H9 (cell line): ENCODE results near the gene FAP. TPM values are rescaled to one million over a fixed set of nuclear protein-coding genes. Genes with fewer than 3 reads are reported as not detected.

Experiments used
- DNase-seq: peaks from one replicate; pipeline ENCODE4 v3.0.0-alpha.2; 2017
- H2AFZ ChIP-seq: one replicate; pipeline ENCODE4 v1.6.1; 2013; ENCODE audit warnings: mild to moderate bottlenecking, low read length, control low read depth, moderate library complexity
- H2AK5ac ChIP-seq: 2 replicates; pipeline ENCODE4 v1.6.1; 2013; ENCODE audit warnings: low read length, control low read depth, mixed read lengths; ENCODE audit not compliant: insufficient read length
- H2BK120ac ChIP-seq: one replicate; pipeline ENCODE4 v1.6.1; 2013; ENCODE audit warnings: low read depth, mild to moderate bottlenecking, low read length, control low read depth, inconsistent platforms; ENCODE audit not compliant: poor library complexity, severe bottlenecking
- H2BK12ac ChIP-seq: 2 replicates; pipeline ENCODE4 v1.6.1; 2013; ENCODE audit warnings: low read length, control low read depth, mixed read lengths, low read depth; ENCODE audit not compliant: insufficient read length
- H2BK15ac ChIP-seq: 2 replicates; pipeline ENCODE4 v1.6.1; 2013; ENCODE audit warnings: low read depth, low read length, control low read depth
- H2BK20ac ChIP-seq: one replicate; pipeline ENCODE4 v1.6.1; 2013; ENCODE audit warnings: low read depth, mild to moderate bottlenecking, low read length, control low read depth, inconsistent platforms; ENCODE audit not compliant: poor library complexity, severe bottlenecking
- H2BK5ac ChIP-seq: 2 replicates; pipeline ENCODE4 v1.6.1; 2013; ENCODE audit warnings: low read length, control low read depth, mixed read lengths; ENCODE audit not compliant: insufficient read length
- H3K14ac ChIP-seq: 2 replicates; pipeline ENCODE4 v1.6.1; 2013; ENCODE audit warnings: low read length, control low read depth; ENCODE audit not compliant: insufficient read depth
- H3K18ac ChIP-seq: 2 replicates; pipeline ENCODE4 v1.6.1; 2013; ENCODE audit warnings: low read depth, mild to moderate bottlenecking, mixed read lengths, low read length, control low read depth; ENCODE audit not compliant: insufficient read length
- H3K23ac ChIP-seq: 2 replicates; pipeline ENCODE4 v1.6.1; 2013; ENCODE audit warnings: low read length, control low read depth, mixed read lengths, low read depth; ENCODE audit not compliant: insufficient read length
- H3K23me2 ChIP-seq: 2 replicates; pipeline ENCODE4 v1.6.1; 2013; ENCODE audit warnings: low read depth, mild to moderate bottlenecking, mixed read lengths, low read length, control low read depth; ENCODE audit not compliant: insufficient read length, poor library complexity, severe bottlenecking
- H3K27ac ChIP-seq: 2 replicates; pipeline ENCODE4 v1.5.1; 2013; ENCODE audit warnings: low read length, control low read depth, mixed read lengths, low read depth; ENCODE audit not compliant: insufficient read length
- H3K27me3 ChIP-seq: 2 replicates; pipeline ENCODE4 v1.6.1; 2013; ENCODE audit warnings: low read length, control low read depth, inconsistent platforms; ENCODE audit not compliant: insufficient read depth
- H3K4ac ChIP-seq: 2 replicates; pipeline ENCODE4 v1.6.1; 2013; ENCODE audit warnings: low read depth, mild to moderate bottlenecking, control low read depth, inconsistent platforms, low read length, moderate library complexity
- H3K4me1 ChIP-seq: 2 replicates; pipeline ENCODE4 v1.6.1; 2013; ENCODE audit warnings: low read length, control low read depth, inconsistent platforms; ENCODE audit not compliant: insufficient read depth
- H3K4me2 ChIP-seq: 2 replicates; pipeline ENCODE4 v1.6.1; 2013; ENCODE audit warnings: low read length, control low read depth, mixed read lengths; ENCODE audit not compliant: insufficient read length, insufficient read depth
- H3K56ac ChIP-seq: 2 replicates; pipeline ENCODE4 v1.6.1; 2013; ENCODE audit warnings: low read depth, mild to moderate bottlenecking, mixed read lengths, low read length, control low read depth; ENCODE audit not compliant: insufficient read length
- H3K79me1 ChIP-seq: 2 replicates; pipeline ENCODE4 v1.6.1; 2013; ENCODE audit warnings: low read depth, mild to moderate bottlenecking, moderate library complexity, low read length, control low read depth, inconsistent platforms; ENCODE audit not compliant: insufficient read depth, poor library complexity, severe bottlenecking
- H3K79me2 ChIP-seq: 2 replicates; pipeline ENCODE4 v1.6.1; 2013; ENCODE audit warnings: low read length, control low read depth, inconsistent platforms; ENCODE audit not compliant: insufficient read depth
- H3K9ac ChIP-seq: 2 replicates; pipeline ENCODE4 v1.6.1; 2013; ENCODE audit warnings: low read length, control low read depth, mixed read lengths; ENCODE audit not compliant: insufficient read length; ENCODE audit errors: extremely low read depth
- H3K9me3 ChIP-seq: one replicate; pipeline ENCODE4 v1.6.1; 2013; ENCODE audit warnings: low read depth, low read length, inconsistent platforms; ENCODE audit not compliant: control insufficient read depth
- H3T11ph ChIP-seq: one replicate; pipeline ENCODE4 v1.6.1; 2013; ENCODE audit warnings: mild to moderate bottlenecking, low read length, control low read depth, inconsistent platforms
- H4K20me1 ChIP-seq: one replicate; pipeline ENCODE4 v1.6.1; 2013; ENCODE audit not compliant: control insufficient read depth, insufficient read length, insufficient read depth
- H4K5ac ChIP-seq: 2 replicates; pipeline ENCODE4 v1.6.1; 2013; ENCODE audit warnings: low read depth, mild to moderate bottlenecking, mixed read lengths, low read length, control low read depth; ENCODE audit not compliant: insufficient read length
- H4K8ac ChIP-seq: replicated peaks from 2 replicates; pipeline ENCODE4 v1.6.1; 2013; ENCODE audit warnings: low read length, control low read depth, mixed read lengths, low read depth; ENCODE audit not compliant: insufficient read length
- H4K91ac ChIP-seq: 2 replicates; pipeline ENCODE4 v1.6.1; 2013; ENCODE audit warnings: low read depth, mild to moderate bottlenecking, moderate library complexity, mixed read lengths, low read length, control low read depth; ENCODE audit not compliant: insufficient read length
- H3K27ac Mint-ChIP-seq, 3 experiments: 2 replicates in 2 of 3; 3 replicates in 1 of 3; pipeline ENCODE4 v1.8.0; 2020 to 2021; ENCODE audit warnings: mixed read lengths in 3 of 3, mild to moderate bottlenecking in 1 of 3, moderate library complexity in 1 of 3
- H3K27me3 Mint-ChIP-seq: 2 replicates; pipeline ENCODE4 v1.8.0; 2021; ENCODE audit warnings: low read depth, mild to moderate bottlenecking, moderate library complexity, mixed read lengths
- H3K36me3 Mint-ChIP-seq, 3 experiments: 2 replicates in 2 of 3; 3 replicates in 1 of 3; pipeline ENCODE4 v1.8.0; 2020 to 2021; ENCODE audit warnings: low read depth in 3 of 3, mixed read lengths in 3 of 3; ENCODE audit not compliant: insufficient read depth in 1 of 3
- H3K4me1 Mint-ChIP-seq, 2 experiments: 2 replicates each; pipeline ENCODE4 v1.8.0; 2020; ENCODE audit warnings: mixed read lengths in 2 of 2
- H3K4me3 Mint-ChIP-seq, 2 experiments: 2 replicates in 1 of 2; 3 replicates in 1 of 2; pipeline ENCODE4 v1.8.0; 2020 to 2021; ENCODE audit warnings: mild to moderate bottlenecking in 2 of 2, mixed read lengths in 2 of 2, moderate library complexity in 1 of 2
- H3K9me3 Mint-ChIP-seq, 2 experiments: 2 replicates in 1 of 2; 3 replicates in 1 of 2; pipeline ENCODE4 v1.8.0; 2020; ENCODE audit warnings: mild to moderate bottlenecking in 2 of 2, mixed read lengths in 2 of 2, moderate library complexity in 1 of 2
- WGBS: extraction: QIAGEN DNeasy Blood & Tissue Kit; methylation state at CpG from one replicate; pipeline ENCODE4 v1.1.7; 2013; ENCODE audit warnings: missing lambda C conversion rate, low lambda C conversion rate, mixed read lengths; ENCODE audit not compliant: insufficient read length; ENCODE audit errors: extremely low coverage; 5-methylcytosine and 5-hydroxymethylcytosine counted together
- total RNA-seq: library from RNA; stranded (reverse); gene quantifications from 2 replicates; pipeline ENCODE4 v1.2.1, GENCODE V29; 2021
- TF ChIP-seq, protein P1 (sequence below): fragments of 200-600 bp; sonication (generic); conservative IDR thresholded peaks from 3 replicates; pipeline ENCODE4 v1.8.0; 2021; ENCODE audit warnings: antibody characterized with exemption, mild to moderate bottlenecking

The FAP gene
- total RNA-seq, 1 experiment from 2014 or later = not detected

DNA sequence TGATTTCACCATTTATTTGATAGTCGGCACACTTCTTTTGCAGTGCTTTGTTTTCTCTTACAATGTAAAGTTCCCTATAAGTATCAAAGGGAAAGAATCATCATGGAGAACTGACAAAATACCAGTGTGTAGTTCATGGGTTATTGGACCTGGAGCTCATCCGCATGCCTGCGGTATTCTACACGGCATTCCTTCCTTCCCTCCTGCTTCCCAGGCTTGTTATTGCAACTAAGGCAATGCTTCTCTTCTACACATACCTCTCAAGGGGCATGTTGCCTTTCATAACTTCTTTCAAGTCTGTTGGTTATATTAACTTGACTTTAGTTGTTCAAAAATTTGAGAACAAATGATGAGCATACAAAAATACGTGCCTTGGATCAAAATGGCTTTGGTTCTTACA is 24.3 kb upstream of the FAP start:
- no peak overlapping the region for H2AK5ac ChIP-seq
- no peak overlapping the region for H3T11ph ChIP-seq
- H2BK5ac ChIP-seq = no peak overlapping the region
- no peaks in the 10 kb centered on the region for H3K23me2 ChIP-seq
- no CpG with 5 or more reads among the region's 5 CpGs for WGBS
- no peaks in the 10 kb centered on the region for H3K36me3 Mint-ChIP-seq
- no peak overlapping the region for H4K8ac ChIP-seq
- H2BK15ac ChIP-seq = no peak overlapping the region
- no peaks in the 10 kb centered on the region for H3K79me2 ChIP-seq
- no peak overlapping the region for H3K18ac ChIP-seq
- DNase-seq = no peak
- no peaks in the 10 kb centered on the region for H3K4me1 Mint-ChIP-seq
- H3K9ac ChIP-seq = no peak overlapping the region
- TF ChIP-seq, protein P1, sequence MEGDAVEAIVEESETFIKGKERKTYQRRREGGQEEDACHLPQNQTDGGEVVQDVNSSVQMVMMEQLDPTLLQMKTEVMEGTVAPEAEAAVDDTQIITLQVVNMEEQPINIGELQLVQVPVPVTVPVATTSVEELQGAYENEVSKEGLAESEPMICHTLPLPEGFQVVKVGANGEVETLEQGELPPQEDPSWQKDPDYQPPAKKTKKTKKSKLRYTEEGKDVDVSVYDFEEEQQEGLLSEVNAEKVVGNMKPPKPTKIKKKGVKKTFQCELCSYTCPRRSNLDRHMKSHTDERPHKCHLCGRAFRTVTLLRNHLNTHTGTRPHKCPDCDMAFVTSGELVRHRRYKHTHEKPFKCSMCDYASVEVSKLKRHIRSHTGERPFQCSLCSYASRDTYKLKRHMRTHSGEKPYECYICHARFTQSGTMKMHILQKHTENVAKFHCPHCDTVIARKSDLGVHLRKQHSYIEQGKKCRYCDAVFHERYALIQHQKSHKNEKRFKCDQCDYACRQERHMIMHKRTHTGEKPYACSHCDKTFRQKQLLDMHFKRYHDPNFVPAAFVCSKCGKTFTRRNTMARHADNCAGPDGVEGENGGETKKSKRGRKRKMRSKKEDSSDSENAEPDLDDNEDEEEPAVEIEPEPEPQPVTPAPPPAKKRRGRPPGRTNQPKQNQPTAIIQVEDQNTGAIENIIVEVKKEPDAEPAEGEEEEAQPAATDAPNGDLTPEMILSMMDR = no peak
- H3K9me3 Mint-ChIP-seq = no peaks in the 10 kb centered on the region
- no peak overlapping the region for H4K91ac ChIP-seq
- H2BK20ac ChIP-seq = no peak overlapping the region
- H3K4me1 ChIP-seq = no peaks in the 10 kb centered on the region
- no peak overlapping the region for H2AFZ ChIP-seq
- H3K23ac ChIP-seq = no peak overlapping the region
- H3K4ac ChIP-seq = no peak overlapping the region
- H2BK120ac ChIP-seq = no peak overlapping the region
- H4K20me1 ChIP-seq = no peaks in the 10 kb centered on the region
- no peaks in the 10 kb centered on the region for H3K79me1 ChIP-seq
- no peaks in the 10 kb centered on the region for H3K9me3 ChIP-seq
- no peak overlapping the region for H3K14ac ChIP-seq
- H3K56ac ChIP-seq = no peak overlapping the region
- H3K27ac ChIP-seq = no peak overlapping the region
- H3K4me3 Mint-ChIP-seq = no peak overlapping the region
- no peaks in the 10 kb centered on the region for H3K27me3 Mint-ChIP-seq
- H3K27me3 ChIP-seq = no peaks in the 10 kb centered on the region
- H4K5ac ChIP-seq = no peak overlapping the region
- no peak overlapping the region for H3K27ac Mint-ChIP-seq
- no peak overlapping the region for H3K4me2 ChIP-seq
- H2BK12ac ChIP-seq = no peak overlapping the region
